HG03457 (cell line): ENCODE results near the gene ACOX2.

Experiments used
- ATAC-seq: cut with Tn5 transposase; IDR thresholded peaks from one replicate; pipeline ENCODE4 v1.9.1; 2021; ENCODE audit warnings: moderate number of reproducible peaks; ENCODE audit not compliant: unreplicated experiment

The ACOX2 gene

GRCh38 chr3:58514405-58514804, 22.6 kb downstream of the ACOX2 start:
- ATAC-seq: no peak

- ATAC-seq: no peak
These were observed 28.6 kb downstream of the ACOX2 start for GRCh38 chr3:58508437-58508836.

GRCh38 chr3:58507356-58508078, 29.5 kb downstream of the ACOX2 start:
- ATAC-seq: no peak

- ATAC-seq: no peak
These were observed 34.1 kb downstream of the ACOX2 start for GRCh38 chr3:58502872-58503271.

- ATAC-seq: no peak
These were observed 39.9 kb downstream of the ACOX2 start for GRCh38 chr3:58497097-58497496.

- ATAC-seq: no peak
These were observed 40.7 kb downstream of the ACOX2 start for GRCh38 chr3:58496206-58496857.

GRCh38 chr3:58495101-58495500, 41.9 kb downstream of the ACOX2 start:
- ATAC-seq: no peak

GRCh38 chr3:58494107-58494506, 42.9 kb downstream of the ACOX2 start:
- ATAC-seq: no peak

GRCh38 chr3:58492494-58492905, 44.5 kb downstream of the ACOX2 start:
- ATAC-seq: no peak

- ATAC-seq: peak; percentile 94
These were observed 45.2 kb downstream of the ACOX2 start, which contains the start of gene KCTD6 for GRCh38 chr3:58491506-58492402. TSS of gene KCTD6 (plus strand) at chr3:58492096. CDS start at chr3:58498756, 6,660 bp downstream.

GRCh38 chr3:58490860-58491501, 46.0 kb downstream of the ACOX2 start:
- no peak for ATAC-seq

- ATAC-seq: no peak
These were observed 48.0 kb downstream of the ACOX2 start for GRCh38 chr3:58488967-58489366.

- ATAC-seq: no peak
These were observed 49.7 kb downstream of the ACOX2 start for GRCh38 chr3:58487140-58487886.

- ATAC-seq: no peak
These were observed 51.1 kb downstream of the ACOX2 start for GRCh38 chr3:58485801-58486435.

- ATAC-seq: no peak
These were observed 52.3 kb downstream of the ACOX2 start for GRCh38 chr3:58484722-58485069.

- no peak for ATAC-seq
These were observed 52.8 kb downstream of the ACOX2 start for GRCh38 chr3:58484045-58484721.

- no peak for ATAC-seq
These were observed 53.9 kb downstream of the ACOX2 start for GRCh38 chr3:58482917-58483636.

GRCh38 chr3:58480309-58480708, 56.7 kb downstream of the ACOX2 start:
- ATAC-seq: no peak

- ATAC-seq: no peak
These were observed 58.2 kb downstream of the ACOX2 start for GRCh38 chr3:58478781-58479180.
